ENCODE data around the gene ALDH3A2. TPM values are rescaled to one million over a fixed set of nuclear protein-coding genes. Genes with fewer than 3 reads are reported as not detected.
A peak's percentile ranks its signal among the peaks of the same experiment; 100 is the strongest.

Gene ALDH3A2
- total RNA-seq, 1 donor = 82.2 TPM

GRCh38 chr17:19650826-19651225 is 2.3 kb downstream of the ALDH3A2 start:
- no peak overlapping the region for H2AFZ ChIP-seq (ENCODE audit: low read length)
- H3K27me3 ChIP-seq (ENCODE audit: insufficient read depth, low read length) = no peaks in the 10 kb centered on the region
- peaks cover 43% of the 10 kb centered on the region for H3K79me2 ChIP-seq (ENCODE audit: insufficient read depth, low read length)
- no peak overlapping the region for H3K27ac ChIP-seq (ENCODE audit: low read depth, low read length)
- no peak overlapping the region for H3K4me3 ChIP-seq (ENCODE audit: insufficient read depth, low read length)
- peaks cover 18% of the 10 kb centered on the region for H4K20me1 ChIP-seq (ENCODE audit: insufficient read depth, low read length)
- H3K9me3 ChIP-seq (ENCODE audit: low read depth, low read length) = no peaks in the 10 kb centered on the region
- DNase-seq (ENCODE audit: insufficient read length, low spot score, missing footprints) = peak; percentile 84
- H3K4me1 ChIP-seq (ENCODE audit: insufficient read depth, low read length) = peaks cover 44% of the 10 kb centered on the region
- peak overlapping the region; percentile 89 for H3K4me2 ChIP-seq (ENCODE audit: insufficient read depth, low read length)
- peaks cover 12% of the 10 kb centered on the region for H3K36me3 ChIP-seq (ENCODE audit: insufficient read depth, low read length)
- TF ChIP-seq CTCF (IDR thresholded peaks at IDR 0.05; ENCODE audit: extremely low read depth, low read depth, low read length) = no peak

GRCh38 chr17:19651451-19652238 is 3.1 kb downstream of the ALDH3A2 start:
- Histone ChIP-seq H3K4me3 (ENCODE audit: insufficient read depth, low read length) (no peak overlapping the region), H2AFZ (ENCODE audit: low read length) (no peak overlapping the region), H4K20me1 (ENCODE audit: insufficient read depth, low read length) (peaks cover 21% of the 10 kb centered on the region), H3K9me3 (ENCODE audit: low read depth, low read length) (no peaks in the 10 kb centered on the region), H3K36me3 (ENCODE audit: insufficient read depth, low read length) (peaks cover 20% of the 10 kb centered on the region), H3K79me2 (ENCODE audit: insufficient read depth, low read length) (peaks cover 47% of the 10 kb centered on the region), H3K27ac (ENCODE audit: low read depth, low read length) (no peak overlapping the region), H3K4me1 (ENCODE audit: insufficient read depth, low read length) (peaks cover 41% of the 10 kb centered on the region), H3K4me2 (ENCODE audit: insufficient read depth, low read length) (peak overlapping the region; percentile 89), H3K27me3 (ENCODE audit: insufficient read depth, low read length) (no peaks in the 10 kb centered on the region)
- TF ChIP-seq CTCF (IDR thresholded peaks at IDR 0.05; ENCODE audit: extremely low read depth, low read depth, low read length) = no peak
- DNase-seq (ENCODE audit: insufficient read length, low spot score, missing footprints) = peak; percentile 37

DNA sequence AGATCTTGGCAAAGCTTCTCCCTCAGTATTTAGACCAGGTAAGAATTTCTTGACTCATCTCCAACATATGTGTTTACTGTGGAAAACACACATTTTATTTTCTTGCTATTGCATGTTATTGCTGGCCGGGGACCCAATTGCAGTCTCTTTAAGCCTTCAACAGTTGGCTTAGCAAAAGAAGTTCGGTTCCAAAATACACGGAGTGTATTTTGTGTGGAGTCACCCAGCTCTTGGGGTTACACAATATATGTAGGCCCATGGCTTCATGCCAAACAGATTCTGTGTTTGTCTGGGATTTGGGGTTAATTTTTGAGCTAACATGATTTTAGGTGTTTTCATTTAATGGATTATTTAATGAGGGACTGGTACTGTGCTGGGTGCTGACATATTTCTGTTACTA is 4.0 kb downstream of the ALDH3A2 start:
- peaks cover 21% of the 10 kb centered on the region for H3K36me3 ChIP-seq (ENCODE audit: insufficient read depth, low read length)
- no peak for TF ChIP-seq CTCF (IDR thresholded peaks at IDR 0.05; ENCODE audit: extremely low read depth, low read depth, low read length)
- no peak overlapping the region for H3K27ac ChIP-seq (ENCODE audit: low read depth, low read length)
- peak overlapping the region; percentile 28 for H3K4me2 ChIP-seq (ENCODE audit: insufficient read depth, low read length)
- no peak for DNase-seq (ENCODE audit: insufficient read length, low spot score, missing footprints)
- H3K4me3 ChIP-seq (ENCODE audit: insufficient read depth, low read length) = no peak overlapping the region
- no peak overlapping the region for H2AFZ ChIP-seq (ENCODE audit: low read length)
- H3K79me2 ChIP-seq (ENCODE audit: insufficient read depth, low read length) = peaks cover 47% of the 10 kb centered on the region
- no peaks in the 10 kb centered on the region for H3K27me3 ChIP-seq (ENCODE audit: insufficient read depth, low read length)
- peaks cover 32% of the 10 kb centered on the region for H3K4me1 ChIP-seq (ENCODE audit: insufficient read depth, low read length)
- no peaks in the 10 kb centered on the region for H3K9me3 ChIP-seq (ENCODE audit: low read depth, low read length)
- peaks cover 21% of the 10 kb centered on the region for H4K20me1 ChIP-seq (ENCODE audit: insufficient read depth, low read length)

DNA sequence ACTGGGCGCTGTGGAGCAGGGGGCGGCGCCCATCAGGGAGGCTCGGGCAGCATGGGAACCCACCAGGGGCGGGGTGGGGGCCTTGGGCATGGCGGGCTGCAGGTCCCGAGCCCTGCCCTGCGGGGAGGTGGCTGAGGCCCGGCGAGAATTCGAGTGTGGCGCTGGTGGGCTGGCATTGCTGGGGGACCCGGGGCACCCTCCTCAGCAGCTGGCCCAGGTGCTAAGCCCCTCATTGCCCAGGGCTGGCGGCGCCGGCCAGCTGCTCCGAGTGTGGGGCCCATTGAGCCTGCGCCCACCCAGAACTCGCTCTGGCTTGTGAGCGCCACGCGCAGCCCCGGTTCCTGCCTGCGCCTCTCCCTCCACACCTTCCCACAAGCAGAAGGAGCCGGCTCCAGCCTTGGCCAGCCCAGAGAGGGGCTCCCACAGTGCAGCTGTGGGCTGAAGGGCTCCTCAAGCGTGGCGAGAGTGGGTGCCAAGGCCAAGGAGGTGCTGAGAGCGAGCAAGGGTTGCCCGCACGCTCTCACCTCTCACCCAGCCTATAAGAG is 5.9 kb downstream of the ALDH3A2 start:
- H3K79me2 ChIP-seq (ENCODE audit: insufficient read depth, low read length) = peaks cover 40% of the 10 kb centered on the region

More for the DNA sequence above, 5.9 kb downstream of the ALDH3A2 start:
- Histone ChIP-seq H3K36me3 (ENCODE audit: insufficient read depth, low read length) (peaks cover 25% of the 10 kb centered on the region), H4K20me1 (ENCODE audit: insufficient read depth, low read length) (peaks cover 19% of the 10 kb centered on the region), H3K4me3 (ENCODE audit: insufficient read depth, low read length) (no peak overlapping the region), H2AFZ (ENCODE audit: low read length) (no peak overlapping the region), H3K27me3 (ENCODE audit: insufficient read depth, low read length) (no peaks in the 10 kb centered on the region), H3K4me2 (ENCODE audit: insufficient read depth, low read length) (no peak overlapping the region), H3K27ac (ENCODE audit: low read depth, low read length) (no peak overlapping the region), H3K9me3 (ENCODE audit: low read depth, low read length) (no peaks in the 10 kb centered on the region), H3K4me1 (ENCODE audit: insufficient read depth, low read length) (peaks cover 26% of the 10 kb centered on the region)
- TF ChIP-seq CTCF (IDR thresholded peaks at IDR 0.05; ENCODE audit: extremely low read depth, low read depth, low read length) = no peak
- no peak for DNase-seq (ENCODE audit: insufficient read length, low spot score, missing footprints)
